Astrocyte of the cerebellum (primary cell): ENCODE measurements around the gene NCBP3.

Experiments used
- DNase-seq: peaks from one replicate; pipeline ENCODE4 v3.0.0-alpha.2; 2011; ENCODE audit warnings: low read depth
- H3K4me3 ChIP-seq: 2 replicates; pipeline ENCODE4 v1.5.1; 2011; ENCODE audit warnings: mild to moderate bottlenecking, low read depth, low read length, moderate library complexity
- CTCF ChIP-seq: IDR thresholded peaks from 2 replicates; pipeline ENCODE4 v1.5.1; 2012; ENCODE audit warnings: low read length, low read depth, moderate library complexity, mild to moderate bottlenecking; ENCODE audit errors: missing control alignments
- in situ Hi-C: cut with HindIII; loops from 2 replicates; pipeline ENCODE4 v1.10.0; 2017; ENCODE audit warnings: low sequenced_read_pairs

The NCBP3 gene

DNA sequence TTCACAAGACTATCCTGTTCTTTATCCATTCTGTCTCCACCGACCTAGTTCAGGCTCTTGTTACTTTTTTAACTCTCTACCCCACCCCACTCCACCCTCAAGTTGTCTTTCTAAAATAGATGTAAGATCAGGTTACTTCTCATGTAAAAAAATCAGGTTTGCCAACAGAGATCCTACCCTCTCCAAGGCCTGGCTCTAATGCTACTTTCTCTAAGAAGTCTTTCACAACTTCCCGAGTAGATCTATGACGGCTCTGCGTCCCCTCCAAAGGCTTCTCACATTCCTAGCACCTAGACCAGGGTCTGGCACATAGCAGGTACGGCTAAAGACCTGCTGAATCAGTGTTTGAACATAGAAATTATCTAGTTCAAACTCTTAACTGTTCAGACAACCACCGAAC is 30.9 kb downstream of the NCBP3 start:
- DNase-seq = no peak
- no peak for TF ChIP-seq CTCF
- in situ Hi-C loops = no loop called here
- no peak overlapping the region for H3K4me3 ChIP-seq

- in situ Hi-C loops = no loop called here
- no peak for DNase-seq
- no peak for TF ChIP-seq CTCF
- H3K4me3 ChIP-seq = no peak overlapping the region
These were observed 31.7 kb downstream of the NCBP3 start for GRCh38 chr17:3814361-3814760.

DNA sequence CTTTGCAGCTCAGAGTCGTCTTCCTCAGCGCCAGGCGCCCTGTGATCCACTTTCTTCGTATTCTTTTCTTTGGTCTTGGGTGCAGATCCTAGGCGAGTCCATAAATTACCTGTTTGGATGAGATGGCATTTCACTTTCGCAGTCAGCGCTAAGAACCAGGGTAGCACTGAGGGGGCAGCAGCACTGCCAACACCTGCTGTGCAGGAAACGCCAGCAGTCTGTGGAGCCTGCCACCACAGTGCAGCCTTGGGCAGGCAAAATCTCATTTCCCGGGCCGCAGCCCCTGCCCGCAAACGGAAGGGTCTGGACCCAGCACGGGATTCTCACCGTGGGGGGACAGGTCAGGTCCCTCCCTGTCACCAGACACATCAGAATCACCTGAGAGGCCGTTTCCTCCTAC is 32.9 kb downstream of the NCBP3 start:
- no peak for TF ChIP-seq CTCF
- no peak overlapping the region for H3K4me3 ChIP-seq
- in situ Hi-C loops = no loop called here
- DNase-seq = no peak

DNA sequence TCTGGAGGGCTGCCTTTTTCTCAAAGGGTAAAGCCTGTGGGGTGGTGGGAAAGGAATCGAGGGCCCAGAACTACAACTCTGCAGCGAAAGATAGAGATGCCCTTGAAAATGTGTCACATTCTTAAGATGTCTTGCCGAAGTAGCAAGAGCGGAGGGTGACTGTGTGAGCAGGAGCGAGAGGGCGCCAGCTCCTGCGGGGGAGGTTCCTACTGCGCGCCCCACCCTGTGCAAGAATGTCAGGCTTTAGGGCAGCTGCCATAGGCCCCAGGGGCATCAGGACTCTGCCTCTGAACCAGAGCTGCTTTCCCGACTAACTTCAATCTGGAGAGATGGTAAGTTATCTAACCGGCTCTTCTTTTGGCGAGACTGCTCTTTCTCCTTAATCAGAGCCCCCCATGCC is 33.3 kb downstream of the NCBP3 start:
- no peak overlapping the region for H3K4me3 ChIP-seq
- DNase-seq = no peak
- TF ChIP-seq CTCF = no peak
- in situ Hi-C loops = no loop called here

- no peak for TF ChIP-seq CTCF
- no peak for DNase-seq
- H3K4me3 ChIP-seq = no peak overlapping the region
- in situ Hi-C loops = no loop called here
These were observed 33.8 kb downstream of the NCBP3 start for GRCh38 chr17:3812284-3812683.

DNA sequence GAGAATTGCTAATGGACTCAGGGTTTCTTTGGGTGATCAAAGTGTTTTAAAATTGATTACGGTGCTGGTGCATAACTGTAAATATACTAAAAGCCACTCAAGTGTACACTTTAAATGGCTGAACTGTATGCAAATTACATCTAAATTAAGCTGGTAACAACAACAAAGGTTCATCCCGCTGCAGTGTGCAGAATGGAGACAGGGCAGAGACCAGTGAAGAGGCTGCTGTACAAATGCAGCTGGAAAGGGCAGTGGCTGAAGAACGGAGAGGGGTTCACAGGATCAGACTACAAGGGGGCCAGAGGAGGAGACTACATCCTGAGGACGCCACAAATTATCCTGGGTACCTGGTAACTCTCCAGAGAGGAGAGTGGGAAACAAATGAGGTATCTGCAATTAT is 36.0 kb downstream of the NCBP3 start:
- in situ Hi-C loops = no loop called here
- TF ChIP-seq CTCF = no peak
- DNase-seq = no peak

GRCh38 chr17:3809135-3809534 is 36.9 kb downstream of the NCBP3 start:
- H3K4me3 ChIP-seq = no peak overlapping the region
- in situ Hi-C loops = loop anchor here (5.0 kb wide), 1 partner anchor 67 kb away; no protein-coding TSS in a partner anchor
- DNase-seq = no peak
- no peak for TF ChIP-seq CTCF

More for the DNA sequence above, 36.0 kb downstream of the NCBP3 start:
- no peak overlapping the region for H3K4me3 ChIP-seq
